IPS-20b (cell line): ENCODE results near the gene AGBL4.
"Not testable (repeated sequence)": the region's sequence is repeated elsewhere in the genome, so short reads cannot be mapped to it uniquely, and the experiment has no call there.

Experiments used
- H3K27ac ChIP-seq: one replicate; pipeline ENCODE4 v1.5.1; 2013; ENCODE audit warnings: low read length
- H3K27me3 ChIP-seq: 2 replicates; pipeline ENCODE4 v1.6.1; 2013; ENCODE audit warnings: mild to moderate bottlenecking, low read length, inconsistent platforms; ENCODE audit not compliant: insufficient read depth
- H3K36me3 ChIP-seq: 2 replicates; pipeline ENCODE4 v1.6.1; 2013; ENCODE audit warnings: low read depth, mild to moderate bottlenecking, inconsistent platforms, low read length, moderate library complexity; ENCODE audit not compliant: insufficient read depth
- H3K4me1 ChIP-seq: 2 replicates; pipeline ENCODE4 v1.6.1; 2013; ENCODE audit warnings: mild to moderate bottlenecking, control low read depth, inconsistent platforms, low read length, moderate library complexity; ENCODE audit not compliant: insufficient read depth
- H3K4me3 ChIP-seq: 2 replicates; pipeline ENCODE4 v1.5.1; 2013; ENCODE audit warnings: mild to moderate bottlenecking, low read length, inconsistent platforms
- H3K9ac ChIP-seq: 2 replicates; pipeline ENCODE4 v1.6.1; 2013; ENCODE audit warnings: low read depth, mild to moderate bottlenecking, inconsistent platforms, low read length, moderate library complexity
- H3K9me3 ChIP-seq: 2 replicates; pipeline ENCODE4 v1.6.1; 2013; ENCODE audit warnings: mild to moderate bottlenecking, low read depth, low read length, inconsistent platforms; ENCODE audit not compliant: insufficient read depth

Gene AGBL4

GRCh38 chr1:49298304-49298703 lies 725.5 kb downstream of the AGBL4 start:
- H3K4me1 ChIP-seq = no peaks in the 10 kb centered on the region
- no peaks in the 10 kb centered on the region for H3K36me3 ChIP-seq
- no peaks in the 10 kb centered on the region for H3K9me3 ChIP-seq
- H3K27ac ChIP-seq = no peak overlapping the region
- no peaks in the 10 kb centered on the region for H3K27me3 ChIP-seq
- H3K9ac ChIP-seq = no peak overlapping the region
- no peak overlapping the region for H3K4me3 ChIP-seq

GRCh38 chr1:49297783-49298182 lies 726.0 kb downstream of the AGBL4 start:
- peaks cover 2% of the 10 kb centered on the region; the same call in 1 of the 2 replicates for H3K9me3 ChIP-seq
- H3K4me1 ChIP-seq = no peaks in the 10 kb centered on the region
- no peak overlapping the region for H3K4me3 ChIP-seq
- H3K36me3 ChIP-seq = no peaks in the 10 kb centered on the region
- no peak overlapping the region for H3K9ac ChIP-seq
- no peak overlapping the region for H3K27ac ChIP-seq
- no peaks in the 10 kb centered on the region for H3K27me3 ChIP-seq

GRCh38 chr1:49294539-49294938 lies 729.2 kb downstream of the AGBL4 start:
- Histone ChIP-seq H3K36me3 (no peaks in the 10 kb centered on the region), H3K9me3 (peaks cover 15% of the 10 kb centered on the region), H3K9ac (no peak overlapping the region), H3K27me3 (no peaks in the 10 kb centered on the region), H3K27ac (no peak overlapping the region), H3K4me3 (no peak overlapping the region), H3K4me1 (no peaks in the 10 kb centered on the region)

GRCh38 chr1:49293016-49293415 lies 730.7 kb downstream of the AGBL4 start:
- Histone ChIP-seq H3K27ac (no peak overlapping the region), H3K4me3 (no peak overlapping the region), H3K9ac (no peak overlapping the region), H3K36me3 (no peaks in the 10 kb centered on the region), H3K9me3 (peaks cover 15% of the 10 kb centered on the region), H3K4me1 (no peaks in the 10 kb centered on the region), H3K27me3 (no peaks in the 10 kb centered on the region)

GRCh38 chr1:49257211-49258049 lies 766.3 kb downstream of the AGBL4 start:
- Histone ChIP-seq H3K9ac (peak overlapping the region; percentile 45; the same call in 1 of the 2 replicates), H3K27ac (peak overlapping the region; percentile 65), H3K4me3 (peak overlapping the region; percentile 53)
- not testable (repeated sequence) for H3K36me3 ChIP-seq, H3K27me3 ChIP-seq, H3K4me1 ChIP-seq, H3K9me3 ChIP-seq

- peaks cover 6% of the 10 kb centered on the region; the same call in 1 of the 2 replicates for H3K9me3 ChIP-seq
- no peaks in the 10 kb centered on the region for H3K27me3 ChIP-seq
- H3K4me3 ChIP-seq = no peak overlapping the region
- no peak overlapping the region for H3K9ac ChIP-seq
- H3K27ac ChIP-seq = no peak overlapping the region
- H3K36me3 ChIP-seq = no peaks in the 10 kb centered on the region
- no peaks in the 10 kb centered on the region for H3K4me1 ChIP-seq
These were observed 770.8 kb downstream of the AGBL4 start for GRCh38 chr1:49252917-49253316.

- no peak overlapping the region for H3K9ac ChIP-seq
- H3K4me1 ChIP-seq = no peaks in the 10 kb centered on the region
- no peak overlapping the region for H3K27ac ChIP-seq
- no peaks in the 10 kb centered on the region for H3K27me3 ChIP-seq
- H3K4me3 ChIP-seq = no peak overlapping the region
- no peaks in the 10 kb centered on the region for H3K36me3 ChIP-seq
- H3K9me3 ChIP-seq = peaks cover 6% of the 10 kb centered on the region; the same call in 1 of the 2 replicates
These were observed 772.6 kb downstream of the AGBL4 start for GRCh38 chr1:49251019-49251784.

GRCh38 chr1:49240709-49241221 lies 783.0 kb downstream of the AGBL4 start:
- Histone ChIP-seq H3K27ac (no peak overlapping the region), H3K9ac (no peak overlapping the region), H3K27me3 (no peaks in the 10 kb centered on the region), H3K4me1 (no peaks in the 10 kb centered on the region), H3K9me3 (peaks cover 14% of the 10 kb centered on the region; the same call in 1 of the 2 replicates), H3K36me3 (no peaks in the 10 kb centered on the region), H3K4me3 (no peak overlapping the region)

- Histone ChIP-seq H3K9me3 (peaks cover 14% of the 10 kb centered on the region; the same call in 1 of the 2 replicates), H3K27ac (no peak overlapping the region), H3K27me3 (no peaks in the 10 kb centered on the region), H3K9ac (no peak overlapping the region), H3K4me3 (no peak overlapping the region), H3K36me3 (no peaks in the 10 kb centered on the region), H3K4me1 (no peaks in the 10 kb centered on the region)
These were observed 788.8 kb downstream of the AGBL4 start for GRCh38 chr1:49234988-49235387.

GRCh38 chr1:49229555-49229954 lies 794.2 kb downstream of the AGBL4 start:
- Histone ChIP-seq H3K27ac (no peak overlapping the region), H3K9ac (no peak overlapping the region), H3K36me3 (no peaks in the 10 kb centered on the region), H3K9me3 (no peaks in the 10 kb centered on the region), H3K4me3 (no peak overlapping the region), H3K27me3 (no peaks in the 10 kb centered on the region), H3K4me1 (no peaks in the 10 kb centered on the region)

GRCh38 chr1:49226758-49227157 lies 797.0 kb downstream of the AGBL4 start:
- Histone ChIP-seq H3K36me3 (no peaks in the 10 kb centered on the region), H3K4me1 (no peaks in the 10 kb centered on the region), H3K9me3 (no peaks in the 10 kb centered on the region), H3K4me3 (no peak overlapping the region), H3K27me3 (no peaks in the 10 kb centered on the region), H3K27ac (no peak overlapping the region), H3K9ac (no peak overlapping the region)
